HEK293T (cell line): ENCODE measurements around the gene COLQ.

ENCODE experiments used
- BHLHE40 ChIP-seq: fragments of 450-650 bp; IDR thresholded peaks from 2 replicates; pipeline ENCODE4 v1.6.1; 2016; ENCODE audit warnings: mild to moderate bottlenecking, moderate library complexity, borderline replicate concordance
- CTBP1 ChIP-seq: fragments of 450-650 bp; IDR thresholded peaks from 2 replicates; pipeline ENCODE4 v1.6.1; 2016; ENCODE audit warnings: borderline replicate concordance
- ELF4 ChIP-seq: fragments of 450-650 bp; IDR thresholded peaks from 2 replicates; pipeline ENCODE4 v1.6.1; 2017; ENCODE audit warnings: antibody characterized with exemption
- FOXA1 ChIP-seq: fragments of 450-650 bp; IDR thresholded peaks from 2 replicates; pipeline ENCODE4 v1.6.1; 2016; ENCODE audit warnings: mild to moderate bottlenecking
- FOXK2 ChIP-seq: fragments of 450-650 bp; IDR thresholded peaks from 2 replicates; pipeline ENCODE4 v1.6.1; 2016; ENCODE audit warnings: mild to moderate bottlenecking
- FOXM1 ChIP-seq: fragments of 450-650 bp; IDR thresholded peaks from 2 replicates; pipeline ENCODE4 v1.6.1; 2017; ENCODE audit warnings: mild to moderate bottlenecking, borderline replicate concordance
- HDGF ChIP-seq: fragments of 450-650 bp; IDR thresholded peaks from 2 replicates; pipeline ENCODE4 v1.6.1; 2017; ENCODE audit warnings: antibody characterized with exemption, borderline replicate concordance
- LEF1 ChIP-seq: fragments of 450-650 bp; IDR thresholded peaks from 2 replicates; pipeline ENCODE4 v1.6.1; 2017; ENCODE audit warnings: mild to moderate bottlenecking, borderline replicate concordance
- NFRKB ChIP-seq: fragments of 450-650 bp; IDR thresholded peaks from 2 replicates; pipeline ENCODE4 v1.6.1; 2016; ENCODE audit warnings: mild to moderate bottlenecking, moderate library complexity
- SP1 ChIP-seq: fragments of 450-650 bp; IDR thresholded peaks from 2 replicates; pipeline ENCODE4 v1.6.1; 2017
- TARDBP ChIP-seq: fragments of 450-650 bp; IDR thresholded peaks from 2 replicates; pipeline ENCODE4 v1.6.1; 2016
- TF ChIP-seq, protein P1 (sequence below): fragments of 450-650 bp; IDR thresholded peaks from 2 replicates; pipeline ENCODE4 v1.6.1; 2016

DNA sequence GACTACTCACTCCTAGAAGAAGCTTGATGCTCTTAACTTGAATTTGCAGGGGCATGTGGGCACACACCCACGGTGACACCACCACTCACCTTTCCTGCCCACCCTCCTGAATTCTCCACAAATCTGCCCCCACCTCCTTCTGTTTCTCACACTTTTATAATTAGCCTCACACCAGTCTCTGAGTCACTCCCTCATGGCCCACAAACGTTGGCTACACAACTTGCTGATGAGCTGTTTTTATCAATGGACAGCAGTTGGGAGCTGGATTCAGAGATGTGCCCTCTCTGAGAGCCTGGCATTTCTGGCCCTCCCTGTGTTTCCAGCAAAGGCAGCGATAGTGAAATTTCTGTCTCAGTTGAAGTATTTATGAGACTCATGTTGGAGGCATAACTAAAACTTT lies 1.3 kb downstream of the COLQ start:
- TF ChIP-seq, protein P1, sequence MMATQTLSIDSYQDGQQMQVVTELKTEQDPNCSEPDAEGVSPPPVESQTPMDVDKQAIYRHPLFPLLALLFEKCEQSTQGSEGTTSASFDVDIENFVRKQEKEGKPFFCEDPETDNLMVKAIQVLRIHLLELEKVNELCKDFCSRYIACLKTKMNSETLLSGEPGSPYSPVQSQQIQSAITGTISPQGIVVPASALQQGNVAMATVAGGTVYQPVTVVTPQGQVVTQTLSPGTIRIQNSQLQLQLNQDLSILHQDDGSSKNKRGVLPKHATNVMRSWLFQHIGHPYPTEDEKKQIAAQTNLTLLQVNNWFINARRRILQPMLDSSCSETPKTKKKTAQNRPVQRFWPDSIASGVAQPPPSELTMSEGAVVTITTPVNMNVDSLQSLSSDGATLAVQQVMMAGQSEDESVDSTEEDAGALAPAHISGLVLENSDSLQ, result no peak
- TF ChIP-seq BHLHE40, result no peak
- TF ChIP-seq FOXK2, result no peak
- no peak for TF ChIP-seq HDGF
- no peak for TF ChIP-seq TARDBP
- no peak for TF ChIP-seq LEF1
- TF ChIP-seq NFRKB, result no peak
- no peak for TF ChIP-seq CTBP1
- no peak for TF ChIP-seq SP1
- no peak for TF ChIP-seq ELF4
- TF ChIP-seq FOXA1, result no peak
- TF ChIP-seq FOXM1, result no peak
